ENCODE measurements around the gene FLAD1. TPM values are rescaled to one million over a fixed set of nuclear protein-coding genes. Genes with fewer than 3 reads are reported as not detected.

Gene FLAD1
- total RNA-seq, 4 donors from 2014 or later: 17.4 to 33.6 (median 23.6) TPM

GRCh38 chr1:154972213-154972516 is 11.0 kb upstream of the FLAD1 start:
- peaks cover 0 to 23% (median 10%) of the 10 kb centered on the region in 3 donors for H3K36me3 ChIP-seq
- DNase-seq (ENCODE audit: low spot score in 2 of 2): no peak
- H3K9me3 ChIP-seq: no peaks in the 10 kb centered on the region
- no peaks in the 10 kb centered on the region for H3K27me3 ChIP-seq
- H3K4me1 ChIP-seq: peaks cover 0 to 74% (median 47%) of the 10 kb centered on the region in 4 donors
- peak overlapping the region in 1 of 4 donors; percentile 75 for H3K4me3 ChIP-seq
- H3K27ac ChIP-seq: peak overlapping the region; percentile 96 to 100 (median 99)
- WGBS, 2 donors: 64 to 68% methylated on average over 3 of the region's 3 CpGs
- TF ChIP-seq CTCF (IDR thresholded peaks at IDR 0.05) (no peak), POLR2A (IDR thresholded peaks at IDR 0.05) (no peak), EP300 (IDR thresholded peaks at IDR 0.05) (no peak)

- TF ChIP-seq EP300 (IDR thresholded peaks at IDR 0.05): peak in 1 of 2 donors; percentile 75
- no peak for TF ChIP-seq POLR2A (IDR thresholded peaks at IDR 0.05)
- no peak for TF ChIP-seq CTCF (IDR thresholded peaks at IDR 0.05)
- H3K27ac ChIP-seq: peak overlapping the region; percentile 96 to 100 (median 99)
- peaks cover 0 to 72% (median 47%) of the 10 kb centered on the region in 4 donors for H3K4me1 ChIP-seq
- no peaks in the 10 kb centered on the region for H3K9me3 ChIP-seq
- H3K36me3 ChIP-seq: peaks cover 0 to 17% (median 4%) of the 10 kb centered on the region in 3 donors
- DNase-seq (ENCODE audit: low spot score in 2 of 2): peak in 1 of 2 donors; percentile 44
- 24 to 30% methylated on average over 18 of the region's 18 CpGs for WGBS, 2 donors
- no peaks in the 10 kb centered on the region for H3K27me3 ChIP-seq
- peak overlapping the region in 2 of 4 donors; percentile 66 to 75 for H3K4me3 ChIP-seq
These were observed 10.4 kb upstream of the FLAD1 start for GRCh38 chr1:154972517-154973343.

- H3K4me1 ChIP-seq: peaks cover 0 to 65% (median 46%) of the 10 kb centered on the region in 4 donors
- H3K27me3 ChIP-seq: no peaks in the 10 kb centered on the region
- H3K36me3 ChIP-seq: peaks cover 0 to 14% (median 0%) of the 10 kb centered on the region in 3 donors
- TF ChIP-seq POLR2A (IDR thresholded peaks at IDR 0.05): peak in 1 of 2 donors; percentile 34
- TF ChIP-seq EP300 (IDR thresholded peaks at IDR 0.05): peak; percentile 46 to 62
- peak in 1 of 5 experiments; percentile 28 for TF ChIP-seq CTCF (IDR thresholded peaks at IDR 0.05)
- 6% methylated on average over 37 of the region's 37 CpGs for WGBS, 2 donors
- peak overlapping the region; percentile 60 to 80 (median 70) for H3K4me3 ChIP-seq
- DNase-seq (ENCODE audit: low spot score in 2 of 2): peak; percentile 97 to 98
- peak overlapping the region; percentile 96 to 100 (median 99) for H3K27ac ChIP-seq
- no peaks in the 10 kb centered on the region for H3K9me3 ChIP-seq
These were observed 9.6 kb upstream of the FLAD1 start for GRCh38 chr1:154973344-154974101.

- peak within 1 kb of the TSS; percentile 96 to 100 (median 99) for H3K27ac ChIP-seq
- no peaks in the 10 kb centered on the region for H3K27me3 ChIP-seq
- H3K9me3 ChIP-seq: no peaks in the 10 kb centered on the region
- H3K36me3 ChIP-seq: peaks cover 0 to 7% (median 0%) of the 10 kb centered on the region in 3 donors
- H3K4me3 ChIP-seq: peak within 1 kb of the TSS; percentile 60 to 80 (median 70)
- whole genome bisulfite sequencing, 2 donors: 1% methylated on average over 47 of the region's 47 CpGs
- peak; percentile 97 to 99 for DNase-seq (ENCODE audit: low spot score in 2 of 2)
- TF ChIP-seq CTCF (IDR thresholded peaks at IDR 0.05) (peak in 1 of 5 experiments; percentile 26), POLR2A (IDR thresholded peaks at IDR 0.05) (peak in 1 of 2 donors; percentile 79), EP300 (IDR thresholded peaks at IDR 0.05) (peak; percentile 31 to 92)
- peaks cover 0 to 58% (median 43%) of the 10 kb centered on the region in 4 donors for H3K4me1 ChIP-seq
These were observed 8.9 kb upstream of the FLAD1 start, which contains the start of gene CKS1B for GRCh38 chr1:154974102-154974807. CKS1B (plus strand) TSS chr1:154974681; CDS start chr1:154974746, 65 bp downstream.

All from tibial nerve (tissue), 4 donors.